Liver (tissue), 3 donors: Measurements from ENCODE around the gene DNAAF3.

ENCODE experiments used
- ATF3 ChIP-seq: IDR thresholded peaks from 2 replicates; pipeline ENCODE4 v1.6.1; 2016; ENCODE audit warnings: antibody characterized with exemption
- HNF4A ChIP-seq, 2 donors: conservative IDR thresholded peaks; 2 replicates each; pipeline ENCODE4 v1.6.1; 2016; ENCODE audit warnings: antibody characterized with exemption in 2 of 2, mild to moderate bottlenecking in 2 of 2
- TF ChIP-seq, protein P1 (sequence below): fragments of 150-350 bp; IDR thresholded peaks from 2 replicates; pipeline ENCODE4 v1.5.1; 2017; ENCODE audit warnings: improper control_type of control experiment, low read depth, low read length; ENCODE audit not compliant: missing input control
- donor health status: healthy.
- donor health status: healthy.

- TF ChIP-seq, protein P1, sequence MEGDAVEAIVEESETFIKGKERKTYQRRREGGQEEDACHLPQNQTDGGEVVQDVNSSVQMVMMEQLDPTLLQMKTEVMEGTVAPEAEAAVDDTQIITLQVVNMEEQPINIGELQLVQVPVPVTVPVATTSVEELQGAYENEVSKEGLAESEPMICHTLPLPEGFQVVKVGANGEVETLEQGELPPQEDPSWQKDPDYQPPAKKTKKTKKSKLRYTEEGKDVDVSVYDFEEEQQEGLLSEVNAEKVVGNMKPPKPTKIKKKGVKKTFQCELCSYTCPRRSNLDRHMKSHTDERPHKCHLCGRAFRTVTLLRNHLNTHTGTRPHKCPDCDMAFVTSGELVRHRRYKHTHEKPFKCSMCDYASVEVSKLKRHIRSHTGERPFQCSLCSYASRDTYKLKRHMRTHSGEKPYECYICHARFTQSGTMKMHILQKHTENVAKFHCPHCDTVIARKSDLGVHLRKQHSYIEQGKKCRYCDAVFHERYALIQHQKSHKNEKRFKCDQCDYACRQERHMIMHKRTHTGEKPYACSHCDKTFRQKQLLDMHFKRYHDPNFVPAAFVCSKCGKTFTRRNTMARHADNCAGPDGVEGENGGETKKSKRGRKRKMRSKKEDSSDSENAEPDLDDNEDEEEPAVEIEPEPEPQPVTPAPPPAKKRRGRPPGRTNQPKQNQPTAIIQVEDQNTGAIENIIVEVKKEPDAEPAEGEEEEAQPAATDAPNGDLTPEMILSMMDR, result no peak
- TF ChIP-seq HNF4A (conservative IDR thresholded peaks at IDR 0.05) (no peak), ATF3 (no peak)
Observed at GRCh38 chr19:55179606-55180484, 13.4 kb upstream of the DNAAF3 start, which contains the start of gene SYT5.
